Caco-2 (cell line): ENCODE results near the gene PTPRN2. TPM values are rescaled to one million over a fixed set of nuclear protein-coding genes. Genes with fewer than 3 reads are reported as not detected.

Source experiments
- BruUV-seq: library from RNA; stranded (reverse); fragments of 400-500 nt; replicated peaks from 2 replicates; lab custom pipeline; 2021; lab: Mats Ljungman, UMichigan
- CTCF ChIA-PET: fragments of 300-600 bp; sonication (Branson Sonifier 250); formaldehyde crosslinking; loops from one replicate; lab custom pipeline; 2022; ENCODE audit warnings: antibody characterized with exemption; lab: Charles Lee
- POLR2A ChIA-PET: fragments of 300-600 bp; sonication (Branson Sonifier 250); formaldehyde crosslinking; loops from one replicate; lab custom pipeline; 2022; ENCODE audit warnings: antibody characterized with exemption; lab: Charles Lee
- DNase-seq, 2 experiments: peaks; one replicate each; pipeline versions ENCODE4 v3.0.0 to v3.0.0-alpha.2; 2020 to 2022
- H3K27me3 ChIP-seq: replicated peaks from 2 replicates; pipeline ENCODE4 v1.6.0; 2011; ENCODE audit warnings: low read length; ENCODE audit not compliant: control insufficient read depth, insufficient read depth
- H3K36me3 ChIP-seq: 2 replicates; pipeline ENCODE4 v1.5.1; 2011; ENCODE audit warnings: low read length; ENCODE audit not compliant: control insufficient read depth, insufficient read depth
- H3K4me1 ChIP-seq: fragments of 250-450 bp; sonication (Bioruptor Pico); 2 replicates; pipeline ENCODE4 v1.5.1; 2020; ENCODE audit warnings: mild to moderate bottlenecking
- H3K4me3 ChIP-seq: 2 replicates; pipeline ENCODE4 v1.5.1; 2011; ENCODE audit warnings: low read depth, mild to moderate bottlenecking, control low read depth, low read length
- H3K9me3 ChIP-seq: fragments of 250-450 bp; sonication (Bioruptor Pico); 2 replicates; pipeline ENCODE4 v1.5.1; 2020; ENCODE audit warnings: mild to moderate bottlenecking, moderate library complexity
- H3K27ac Mint-ChIP-seq: one replicate; pipeline ENCODE4 v1.8.0; 2022; ENCODE audit warnings: mixed read lengths; ENCODE audit not compliant: unreplicated experiment
- H3K27me3 Mint-ChIP-seq: one replicate; pipeline ENCODE4 v1.8.0; 2022; ENCODE audit warnings: mixed read lengths; ENCODE audit not compliant: insufficient read depth, unreplicated experiment
- H3K36me3 Mint-ChIP-seq: one replicate; pipeline ENCODE4 v1.8.0; 2022; ENCODE audit warnings: mild to moderate bottlenecking, mixed read lengths; ENCODE audit not compliant: insufficient read depth, unreplicated experiment
- H3K4me1 Mint-ChIP-seq: one replicate; pipeline ENCODE4 v1.8.0; 2022; ENCODE audit warnings: low read depth, mixed read lengths; ENCODE audit not compliant: unreplicated experiment
- H3K4me3 Mint-ChIP-seq: one replicate; pipeline ENCODE4 v1.8.0; 2022; ENCODE audit warnings: mild to moderate bottlenecking, moderate library complexity, mixed read lengths; ENCODE audit not compliant: unreplicated experiment
- H3K9me3 Mint-ChIP-seq: one replicate; pipeline ENCODE4 v1.8.0; 2022; ENCODE audit warnings: mixed read lengths; ENCODE audit not compliant: unreplicated experiment
- CTCF ChIP-seq, 2 experiments: fragments of 200-600 bp in 1 of 2; IDR thresholded peaks; 1 replicate in 1 of 2; 2 replicates in 1 of 2; pipeline versions ENCODE4 v1.5.1 to v1.8.0; 2011 to 2022; ENCODE audit warnings: antibody characterized with exemption in 1 of 2, control low read depth in 1 of 2, inconsistent platforms in 1 of 2, low read depth in 1 of 2, low read length in 1 of 2, mild to moderate bottlenecking in 1 of 2, moderate library complexity in 1 of 2; ENCODE audit not compliant: insufficient read depth in 1 of 2, severe bottlenecking in 1 of 2, unreplicated experiment in 1 of 2
- intact Hi-C: fragments of 100-400 bp; cut with micrococcal nuclease; formaldehyde crosslinking; loops from one replicate; pipeline ENCODE4 v1.10.0; 2022; ENCODE audit not compliant: unreplicated experiment
- total RNA-seq: library from RNA; stranded (reverse); gene quantifications from 2 replicates; pipeline ENCODE4 v1.2.3, GENCODE V29; 2022

The PTPRN2 gene
- total RNA-seq, 1 experiment from 2014 or later = 1.4 TPM

- no TSS peak for BruUV-seq
- no peaks in the 10 kb centered on the region for H3K27me3 ChIP-seq
- ChIA-PET POLR2A (no interaction called here), CTCF (no interaction called here)
- no peak overlapping the region for H3K4me3 Mint-ChIP-seq
- intact Hi-C loops = no loop called here
- DNase-seq = no peak
- H3K36me3 Mint-ChIP-seq = no peaks in the 10 kb centered on the region
- H3K9me3 ChIP-seq = 0 out of 2 replicates have a peak, but pooled peaks cover 5% of the 10 kb centered on the region
- no peaks in the 10 kb centered on the region for H3K4me1 Mint-ChIP-seq
- no peak for TF ChIP-seq CTCF (IDR thresholded peaks at IDR 0.05; ENCODE audit: insufficient read depth in 1 of 2, low read depth in 1 of 2, low read length in 1 of 2, severe bottlenecking in 1 of 2, unreplicated experiment in 1 of 2)
- no peaks in the 10 kb centered on the region for H3K36me3 ChIP-seq
- no peaks in the 10 kb centered on the region for H3K27me3 Mint-ChIP-seq
- no peak overlapping the region for H3K4me3 ChIP-seq
- H3K4me1 ChIP-seq = no peaks in the 10 kb centered on the region
- peaks cover 10% of the 10 kb centered on the region for H3K9me3 Mint-ChIP-seq
- no peak overlapping the region for H3K27ac Mint-ChIP-seq
These were observed 30.7 kb downstream of the PTPRN2 start for GRCh38 chr7:158556721-158557440.

- Histone ChIP-seq H3K9me3 (0 out of 2 replicates have a peak, but pooled peaks cover 5% of the 10 kb centered on the region), H3K36me3 (no peaks in the 10 kb centered on the region), H3K4me3 (no peak overlapping the region), H3K27me3 (no peaks in the 10 kb centered on the region), H3K4me1 (no peaks in the 10 kb centered on the region)
- Mint-ChIP-seq H3K27ac (no peak overlapping the region), H3K4me1 (no peaks in the 10 kb centered on the region), H3K27me3 (no peaks in the 10 kb centered on the region), H3K9me3 (peaks cover 10% of the 10 kb centered on the region), H3K36me3 (no peaks in the 10 kb centered on the region), H3K4me3 (no peak overlapping the region)
- BruUV-seq = no TSS peak
- no peak for DNase-seq
- CTCF ChIA-PET = no interaction called here
- POLR2A ChIA-PET = no interaction called here
- intact Hi-C loops = no loop called here
- no peak for TF ChIP-seq CTCF (IDR thresholded peaks at IDR 0.05; ENCODE audit: insufficient read depth in 1 of 2, low read depth in 1 of 2, low read length in 1 of 2, severe bottlenecking in 1 of 2, unreplicated experiment in 1 of 2)
These were observed 32.5 kb downstream of the PTPRN2 start for GRCh38 chr7:158555034-158555520.

GRCh38 chr7:158550886-158551452 lies 36.7 kb downstream of the PTPRN2 start:
- no peaks in the 10 kb centered on the region for H3K27me3 ChIP-seq
- no TSS peak for BruUV-seq
- no peaks in the 10 kb centered on the region for H3K36me3 ChIP-seq
- Mint-ChIP-seq H3K9me3 (peaks cover 5% of the 10 kb centered on the region), H3K4me3 (no peak overlapping the region), H3K27me3 (no peaks in the 10 kb centered on the region), H3K27ac (no peak overlapping the region), H3K36me3 (no peaks in the 10 kb centered on the region), H3K4me1 (no peaks in the 10 kb centered on the region)
- H3K9me3 ChIP-seq = no peaks in the 10 kb centered on the region
- ChIA-PET CTCF (no interaction called here), POLR2A (no interaction called here)
- H3K4me3 ChIP-seq = no peak overlapping the region
- no peak for DNase-seq
- H3K4me1 ChIP-seq = no peaks in the 10 kb centered on the region
- intact Hi-C loops = no loop called here
- no peak for TF ChIP-seq CTCF (IDR thresholded peaks at IDR 0.05; ENCODE audit: insufficient read depth in 1 of 2, low read depth in 1 of 2, low read length in 1 of 2, severe bottlenecking in 1 of 2, unreplicated experiment in 1 of 2)
